DOHH2 (cell line): ENCODE results near the gene LRRC56.

Experiments used
- H3F3A ChIP-seq: fragments of 200-600 bp; sonication (generic), shearing (Covaris generic); 2 replicates; pipeline ENCODE4 v1.6.0; 2016; ENCODE audit warnings: antibody characterized with exemption, mild to moderate bottlenecking; ENCODE audit not compliant: control insufficient read depth, insufficient read depth
- H3K27ac ChIP-seq: fragments of 200-600 bp; sonication (generic); 2 replicates; pipeline ENCODE4 v1.5.1; 2014; ENCODE audit warnings: low read depth, mild to moderate bottlenecking, low read length, moderate library complexity
- H3K27me3 ChIP-seq: fragments of 200-600 bp; sonication (generic); 2 replicates; pipeline ENCODE4 v1.6.1; 2014; ENCODE audit warnings: mild to moderate bottlenecking, low read length, mixed read lengths; ENCODE audit not compliant: control insufficient read depth
- H3K36me3 ChIP-seq: fragments of 200-600 bp; sonication (generic); 2 replicates; pipeline ENCODE4 v1.6.1; 2014; ENCODE audit warnings: mild to moderate bottlenecking, low read length, moderate library complexity, mixed read lengths; ENCODE audit not compliant: control insufficient read depth
- H3K4me1 ChIP-seq: fragments of 200-600 bp; sonication (generic); 2 replicates; pipeline ENCODE4 v1.6.1; 2014; ENCODE audit warnings: mild to moderate bottlenecking, low read length, mixed read lengths; ENCODE audit not compliant: control insufficient read depth
- H3K4me2 ChIP-seq: fragments of 200-600 bp; sonication (generic); 2 replicates; pipeline ENCODE4 v1.6.0; 2014; ENCODE audit warnings: mild to moderate bottlenecking, low read length, moderate library complexity
- H3K4me3 ChIP-seq: fragments of 200-600 bp; sonication (generic); 2 replicates; pipeline ENCODE4 v1.5.1; 2014; ENCODE audit warnings: mild to moderate bottlenecking, low read length, mixed read lengths
- H3K79me2 ChIP-seq: fragments of 200-600 bp; sonication (generic); 2 replicates; pipeline ENCODE4 v1.6.1; 2014; ENCODE audit warnings: mild to moderate bottlenecking, low read length, mixed read lengths; ENCODE audit not compliant: control insufficient read depth
- H3K9me2 ChIP-seq: fragments of 200-600 bp; sonication (generic); replicated peaks from 2 replicates; pipeline ENCODE4 v1.6.1; 2014; ENCODE audit warnings: mild to moderate bottlenecking, low read length, mixed read lengths; ENCODE audit not compliant: control insufficient read depth
- H3K9me3 ChIP-seq: fragments of 200-600 bp; sonication (generic); 2 replicates; pipeline ENCODE4 v1.6.1; 2014; ENCODE audit warnings: antibody characterized with exemption, low read length, mixed read lengths; ENCODE audit not compliant: control insufficient read depth, insufficient read depth
- H4K20me1 ChIP-seq: fragments of 200-600 bp; sonication (generic); 2 replicates; pipeline ENCODE4 v1.6.0; 2014; ENCODE audit warnings: low read depth, mild to moderate bottlenecking, antibody characterized with exemption, low read length, moderate library complexity; ENCODE audit not compliant: control insufficient read depth, insufficient read depth
- EZH2phosphoT487 ChIP-seq: fragments of 200-600 bp; sonication (generic); IDR thresholded peaks from 2 replicates; pipeline ENCODE4 v1.6.1; 2017; ENCODE audit warnings: borderline replicate concordance, mild to moderate bottlenecking, antibody characterized with exemption, low read length, moderate library complexity, mixed read lengths
- TF ChIP-seq, protein P1 (sequence below): fragments of 200-600 bp; sonication (generic); IDR thresholded peaks from one replicate; pipeline ENCODE4 v1.5.1; 2014; ENCODE audit warnings: antibody characterized with exemption, mild to moderate bottlenecking, low read depth, low read length; ENCODE audit not compliant: poor library complexity, severe bottlenecking

LRRC56 gene

DNA sequence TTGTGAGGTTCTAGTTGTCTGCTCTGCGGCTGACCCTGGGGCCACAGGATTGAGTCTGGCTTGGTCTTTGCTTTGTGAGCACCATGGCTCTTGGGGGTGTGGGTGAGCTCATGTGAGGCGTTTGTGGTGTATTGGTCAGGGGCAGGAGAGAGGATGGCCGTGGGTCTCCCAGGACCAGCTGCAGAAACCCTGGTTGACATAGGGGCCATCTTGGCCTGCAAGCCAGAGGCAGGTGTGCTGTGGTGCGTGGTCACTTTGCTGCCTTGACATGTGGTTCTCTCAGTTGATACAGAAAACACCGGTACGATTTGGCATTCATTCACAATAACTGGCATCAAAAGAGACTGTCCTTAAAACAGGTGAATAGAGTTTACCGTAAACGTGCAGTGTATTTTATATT is 50.2 kb downstream of the LRRC56 start:
- Histone ChIP-seq H3K79me2 (peaks cover 49% of the 10 kb centered on the region), H3K4me3 (no peak overlapping the region)

DNA sequence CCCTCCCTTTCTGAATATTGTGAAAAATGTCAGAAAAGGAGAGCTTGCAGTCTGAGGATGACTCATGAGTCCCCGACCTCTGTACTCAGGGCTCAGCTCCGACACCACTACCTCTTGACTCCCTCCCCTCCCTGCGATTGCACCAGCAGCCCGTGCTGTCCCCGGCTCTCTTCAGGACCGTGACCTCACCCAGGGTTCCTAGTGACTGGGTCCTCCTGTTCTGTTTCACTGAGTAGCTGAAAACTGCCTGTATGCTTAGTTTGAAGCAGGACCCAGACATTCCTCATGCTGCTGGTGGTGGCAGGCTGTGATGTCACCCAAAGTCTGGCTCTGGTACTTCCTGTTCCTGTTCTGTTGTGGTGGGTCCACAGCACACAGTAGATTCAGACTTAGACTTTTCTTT is 50.7 kb downstream of the LRRC56 start:
- Histone ChIP-seq H4K20me1 (peaks cover 6% of the 10 kb centered on the region), H3K4me1 (no peaks in the 10 kb centered on the region), H3K4me2 (no peak overlapping the region), H3K9me3 (no peaks in the 10 kb centered on the region), H3F3A (no peaks in the 10 kb centered on the region), H3K4me3 (no peak overlapping the region), H3K36me3 (peaks cover 76% of the 10 kb centered on the region), H3K9me2 (no peaks in the 10 kb centered on the region), H3K79me2 (peaks cover 49% of the 10 kb centered on the region), H3K27me3 (no peaks in the 10 kb centered on the region), H3K27ac (no peak overlapping the region)
- TF ChIP-seq, protein P1, sequence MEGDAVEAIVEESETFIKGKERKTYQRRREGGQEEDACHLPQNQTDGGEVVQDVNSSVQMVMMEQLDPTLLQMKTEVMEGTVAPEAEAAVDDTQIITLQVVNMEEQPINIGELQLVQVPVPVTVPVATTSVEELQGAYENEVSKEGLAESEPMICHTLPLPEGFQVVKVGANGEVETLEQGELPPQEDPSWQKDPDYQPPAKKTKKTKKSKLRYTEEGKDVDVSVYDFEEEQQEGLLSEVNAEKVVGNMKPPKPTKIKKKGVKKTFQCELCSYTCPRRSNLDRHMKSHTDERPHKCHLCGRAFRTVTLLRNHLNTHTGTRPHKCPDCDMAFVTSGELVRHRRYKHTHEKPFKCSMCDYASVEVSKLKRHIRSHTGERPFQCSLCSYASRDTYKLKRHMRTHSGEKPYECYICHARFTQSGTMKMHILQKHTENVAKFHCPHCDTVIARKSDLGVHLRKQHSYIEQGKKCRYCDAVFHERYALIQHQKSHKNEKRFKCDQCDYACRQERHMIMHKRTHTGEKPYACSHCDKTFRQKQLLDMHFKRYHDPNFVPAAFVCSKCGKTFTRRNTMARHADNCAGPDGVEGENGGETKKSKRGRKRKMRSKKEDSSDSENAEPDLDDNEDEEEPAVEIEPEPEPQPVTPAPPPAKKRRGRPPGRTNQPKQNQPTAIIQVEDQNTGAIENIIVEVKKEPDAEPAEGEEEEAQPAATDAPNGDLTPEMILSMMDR = no peak
- no peak for TF ChIP-seq EZH2phosphoT487

More for the DNA sequence above, 50.2 kb downstream of the LRRC56 start:
- no peak for TF ChIP-seq EZH2phosphoT487
- TF ChIP-seq, protein P1 = no peak
- H3K9me2 ChIP-seq = no peaks in the 10 kb centered on the region
- no peak overlapping the region for H3K27ac ChIP-seq
- H3K9me3 ChIP-seq = no peaks in the 10 kb centered on the region
- no peak overlapping the region for H3K4me2 ChIP-seq
- H3K36me3 ChIP-seq = peaks cover 72% of the 10 kb centered on the region
- H3K27me3 ChIP-seq = no peaks in the 10 kb centered on the region
- H3F3A ChIP-seq = no peaks in the 10 kb centered on the region
- peaks cover 6% of the 10 kb centered on the region for H4K20me1 ChIP-seq
- no peaks in the 10 kb centered on the region for H3K4me1 ChIP-seq

GRCh38 chr11:589798-590197 is 52.5 kb downstream of the LRRC56 start:
- Histone ChIP-seq H3K4me2 (no peak overlapping the region), H3K27me3 (no peaks in the 10 kb centered on the region), H3K9me2 (no peaks in the 10 kb centered on the region), H3K9me3 (no peaks in the 10 kb centered on the region), H3K4me3 (no peak overlapping the region), H4K20me1 (peaks cover 10% of the 10 kb centered on the region), H3K36me3 (peaks cover 80% of the 10 kb centered on the region), H3K4me1 (no peaks in the 10 kb centered on the region), H3F3A (no peaks in the 10 kb centered on the region), H3K79me2 (peaks cover 42% of the 10 kb centered on the region), H3K27ac (no peak overlapping the region)
- TF ChIP-seq EZH2phosphoT487 = no peak
- TF ChIP-seq, protein P1 = no peak
